ENCODE results near the gene TSPAN9. TPM values are rescaled to one million over a fixed set of nuclear protein-coding genes. Genes with fewer than 3 reads are reported as not detected.

TSPAN9 gene
- polyA plus RNA-seq, 3 donors, result 92.7 to 102 (median 95.0) TPM

DNA sequence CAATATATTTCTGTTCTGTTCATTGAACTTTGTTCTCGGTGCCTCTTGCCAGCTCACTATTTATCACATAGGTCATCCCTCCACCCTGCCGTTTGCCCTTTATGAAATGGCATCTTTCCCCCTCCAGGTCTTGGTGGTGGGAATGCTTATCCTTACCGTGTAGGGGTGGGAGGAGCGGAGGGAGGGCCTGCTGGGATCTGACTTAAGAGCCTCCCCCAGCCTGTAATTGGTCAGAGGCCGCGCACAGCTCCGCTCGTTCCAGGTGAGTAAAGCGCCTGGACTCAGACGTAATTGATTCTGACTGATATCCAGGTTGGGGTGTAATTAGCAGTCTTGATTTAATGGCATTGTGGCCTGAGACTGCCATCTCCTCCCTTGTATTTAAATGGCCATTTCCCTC, 185.3 kb downstream of the TSPAN9 start:
- DNase-seq (ENCODE audit: low read depth in 3 of 3, low spot score in 2 of 3), result no peak

DNA sequence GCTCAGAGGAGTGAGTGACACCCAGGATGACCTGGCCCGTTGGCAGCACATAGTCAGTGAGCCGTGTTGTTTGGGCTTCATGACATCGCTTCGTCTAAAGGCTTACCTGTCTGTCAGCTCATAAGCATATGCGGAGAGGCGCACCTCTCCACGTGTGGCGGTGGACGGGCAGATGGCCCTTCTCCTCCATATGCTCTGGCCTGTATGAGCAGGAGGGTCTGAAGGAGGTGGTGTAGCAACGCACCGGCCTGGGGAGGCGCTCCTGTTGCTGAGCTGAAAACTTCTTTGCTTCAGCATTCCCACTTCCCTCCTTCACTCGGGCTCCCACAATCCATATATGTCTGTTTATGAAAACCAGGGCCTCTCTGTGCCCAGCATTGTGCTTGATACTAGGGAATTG, 186.1 kb downstream of the TSPAN9 start:
- no peak for DNase-seq (ENCODE audit: low read depth in 3 of 3, low spot score in 2 of 3)

DNA sequence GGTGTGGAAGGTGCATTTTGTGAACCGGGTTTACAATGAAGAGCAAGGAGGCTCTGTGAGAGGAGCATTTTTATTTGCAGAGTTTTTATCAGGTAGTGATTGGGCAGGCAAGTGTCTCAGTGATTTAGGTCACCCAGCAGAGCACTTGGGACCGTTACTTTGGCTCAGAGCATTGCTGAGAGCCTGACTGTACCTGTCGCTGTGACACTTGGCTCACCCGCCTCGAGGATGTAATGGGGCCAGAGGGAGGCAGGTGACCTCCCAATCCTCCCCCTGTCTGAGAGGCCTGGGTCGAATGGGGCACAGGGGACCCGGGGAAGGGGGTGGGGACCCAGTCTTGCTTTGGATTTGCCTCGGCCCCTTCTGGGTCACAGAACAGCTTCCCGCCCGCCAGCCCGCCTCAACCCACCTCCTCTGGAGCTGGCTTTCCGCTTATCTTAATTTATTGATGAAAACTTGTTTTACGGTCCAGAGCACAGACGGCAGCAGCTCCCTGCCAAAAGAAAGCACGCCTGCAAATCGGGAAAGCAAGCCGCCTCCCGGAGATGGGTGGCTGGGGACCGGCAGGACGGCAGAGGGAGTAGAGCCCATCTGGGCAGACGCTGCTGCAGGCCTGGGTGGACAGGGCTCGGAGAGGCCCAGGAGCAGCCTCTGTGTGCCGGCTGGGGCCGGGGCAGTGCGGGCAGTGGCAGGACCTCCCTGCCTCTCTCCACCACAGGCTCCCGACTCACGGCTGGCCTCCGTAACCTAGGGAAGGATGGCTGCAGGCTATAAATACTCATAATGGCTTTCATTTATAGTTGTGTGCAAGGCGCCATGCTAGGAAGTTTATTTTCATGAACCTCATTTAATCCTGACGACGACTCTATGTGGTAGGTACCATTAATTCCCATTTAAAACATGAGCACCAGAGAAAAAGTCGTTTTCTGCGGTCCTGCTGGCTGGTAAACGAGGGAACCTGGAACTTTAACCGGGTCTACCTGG, 187.1 kb downstream of the TSPAN9 start:
- DNase-seq (ENCODE audit: low read depth in 3 of 3, low spot score in 2 of 3), result no peak

DNA sequence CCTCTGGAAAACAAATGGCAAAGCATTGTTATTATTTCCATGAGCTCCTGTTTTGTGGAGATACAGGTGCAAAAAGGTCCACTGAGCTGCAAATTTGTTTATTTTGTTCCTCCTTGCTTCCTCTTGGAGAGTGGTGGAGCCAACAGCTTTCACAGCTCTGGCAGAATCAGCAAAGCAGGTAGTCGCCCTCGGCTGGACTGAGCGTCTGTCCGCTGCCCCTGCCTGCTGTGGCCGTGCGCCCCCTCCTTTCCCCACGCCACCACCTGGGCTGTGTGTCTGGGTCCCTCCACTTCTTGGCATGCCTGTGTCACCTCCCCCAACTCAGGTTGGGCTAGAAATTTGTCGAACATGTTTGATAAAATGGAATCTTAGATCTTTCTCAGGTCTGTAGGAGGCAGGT, 188.2 kb downstream of the TSPAN9 start:
- no peak for DNase-seq (ENCODE audit: low read depth in 3 of 3, low spot score in 2 of 3)

DNA sequence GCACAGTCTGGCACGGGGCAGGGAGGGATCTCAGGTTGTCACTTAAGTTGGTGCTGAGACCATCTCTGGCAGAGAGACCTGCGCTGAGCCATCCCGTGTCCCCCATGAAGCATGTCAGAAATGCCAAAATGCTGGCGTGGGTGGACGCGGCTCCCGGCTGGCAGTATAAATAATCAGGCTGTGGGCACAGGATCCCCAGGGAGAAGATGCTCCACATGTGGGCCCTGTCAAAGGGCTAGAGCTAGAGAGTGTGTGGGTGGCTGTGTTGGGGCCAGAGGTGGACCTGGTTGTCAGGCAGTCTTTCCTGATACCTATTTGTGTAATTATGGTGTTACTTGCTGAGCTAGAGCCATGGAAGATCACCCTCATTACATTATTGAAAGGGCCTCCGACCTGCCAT, 189.5 kb downstream of the TSPAN9 start:
- no peak for DNase-seq (ENCODE audit: low read depth in 3 of 3, low spot score in 2 of 3)

DNA sequence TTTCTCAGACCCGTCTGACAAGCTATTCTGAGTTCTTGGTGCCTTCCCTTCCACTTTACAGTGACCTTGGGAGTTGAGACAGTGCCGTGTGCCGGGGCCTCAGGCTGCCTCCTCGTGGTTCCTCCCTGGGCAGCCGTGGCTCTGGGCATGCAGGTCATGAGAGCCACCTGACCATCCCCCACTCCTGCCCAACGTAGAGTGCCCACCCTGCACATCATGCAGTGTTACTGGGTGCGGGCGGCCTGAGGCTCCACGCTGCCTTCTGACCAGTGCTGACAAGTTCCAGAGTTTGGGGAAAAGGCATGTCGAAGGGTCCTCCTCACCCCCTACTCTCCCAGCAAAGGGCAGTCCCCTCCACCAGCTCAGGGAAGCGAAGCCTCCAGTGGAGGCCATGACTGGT, 190.5 kb downstream of the TSPAN9 start:
- no peak for DNase-seq (ENCODE audit: low read depth in 3 of 3, low spot score in 2 of 3)

DNA sequence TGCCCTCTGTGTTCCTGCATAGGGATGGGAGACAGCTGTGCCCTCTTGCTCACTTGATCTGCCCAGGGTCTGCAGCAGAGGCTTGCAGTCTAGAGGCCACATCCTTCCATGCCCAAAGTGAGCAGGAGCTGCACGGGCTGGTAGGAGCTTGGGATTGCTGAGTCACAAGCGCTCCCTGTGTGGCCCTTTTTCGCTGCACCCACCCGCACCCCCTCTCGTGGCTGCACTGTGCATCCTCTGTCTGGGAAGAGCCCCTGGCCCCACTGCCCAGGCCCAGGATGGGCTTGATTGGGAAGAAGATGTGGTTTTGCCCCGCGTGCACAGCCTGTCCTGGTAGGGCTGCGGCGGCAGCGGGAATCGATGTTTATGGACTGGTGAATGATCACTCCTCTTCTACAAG, 192.4 kb downstream of the TSPAN9 start:
- DNase-seq (ENCODE audit: low read depth in 3 of 3, low spot score in 2 of 3), result no peak

DNA sequence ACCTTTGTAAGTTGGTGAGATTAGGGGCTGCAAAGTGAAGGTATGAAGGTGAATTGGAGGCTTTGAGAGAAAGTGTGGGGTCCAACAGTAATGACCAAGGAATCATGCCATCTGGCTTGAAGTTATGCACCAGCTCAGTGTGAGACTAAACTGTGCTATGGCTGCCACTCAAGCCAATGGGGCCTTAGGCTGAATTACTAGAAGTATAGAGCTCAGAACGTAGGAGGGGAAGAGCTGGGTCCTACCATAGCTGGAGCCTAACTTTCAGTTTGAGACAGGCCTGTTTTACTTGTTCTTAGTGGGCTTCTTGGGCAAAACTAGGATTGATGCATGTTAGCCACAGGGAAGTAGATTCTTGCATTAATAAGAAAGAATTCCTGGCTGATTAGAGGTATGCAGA, 194.0 kb downstream of the TSPAN9 start:
- DNase-seq (ENCODE audit: low read depth in 3 of 3, low spot score in 2 of 3), result no peak

DNA sequence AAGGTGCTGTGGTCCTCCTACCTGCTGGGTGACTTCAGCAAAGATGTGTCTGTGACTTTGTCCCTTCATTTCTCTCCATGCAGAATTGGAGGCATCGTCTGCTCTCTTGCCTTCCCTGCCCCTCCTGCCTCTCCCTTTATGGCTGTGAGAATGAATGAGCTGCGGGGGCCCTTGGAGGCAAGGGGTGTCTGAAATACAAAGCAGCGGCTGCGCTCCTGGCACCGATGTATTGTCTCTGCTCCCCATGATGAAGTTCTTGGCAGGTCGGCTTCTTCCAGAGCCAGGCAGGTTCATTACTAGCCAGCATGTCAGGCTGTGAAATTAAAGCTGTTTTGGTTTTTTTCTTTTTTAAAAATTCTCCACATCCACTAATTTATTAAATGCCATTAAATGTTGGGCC, 194.5 kb downstream of the TSPAN9 start:
- no peak for DNase-seq (ENCODE audit: low read depth in 3 of 3, low spot score in 2 of 3)

DNA sequence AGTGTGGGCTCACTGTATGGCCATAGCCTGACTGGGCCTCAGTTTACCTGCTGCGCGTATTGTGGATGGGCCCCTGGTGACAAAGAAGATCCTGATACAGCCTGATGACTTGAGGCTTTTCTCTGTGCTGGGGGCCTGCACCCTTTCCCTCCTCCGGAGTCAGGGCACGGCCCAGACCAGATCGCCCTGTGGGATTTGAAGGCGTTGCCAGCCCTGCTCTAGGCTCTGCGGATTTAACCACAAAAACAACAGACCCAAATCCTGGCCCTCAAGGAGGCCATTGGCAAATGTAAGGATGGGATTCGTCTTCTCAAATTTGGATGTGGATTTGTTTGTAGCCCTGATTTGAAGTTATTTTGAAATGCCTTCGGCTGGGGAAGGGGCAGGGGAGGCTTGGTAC, 195.8 kb downstream of the TSPAN9 start:
- no peak for DNase-seq (ENCODE audit: low read depth in 3 of 3, low spot score in 2 of 3)

DNA sequence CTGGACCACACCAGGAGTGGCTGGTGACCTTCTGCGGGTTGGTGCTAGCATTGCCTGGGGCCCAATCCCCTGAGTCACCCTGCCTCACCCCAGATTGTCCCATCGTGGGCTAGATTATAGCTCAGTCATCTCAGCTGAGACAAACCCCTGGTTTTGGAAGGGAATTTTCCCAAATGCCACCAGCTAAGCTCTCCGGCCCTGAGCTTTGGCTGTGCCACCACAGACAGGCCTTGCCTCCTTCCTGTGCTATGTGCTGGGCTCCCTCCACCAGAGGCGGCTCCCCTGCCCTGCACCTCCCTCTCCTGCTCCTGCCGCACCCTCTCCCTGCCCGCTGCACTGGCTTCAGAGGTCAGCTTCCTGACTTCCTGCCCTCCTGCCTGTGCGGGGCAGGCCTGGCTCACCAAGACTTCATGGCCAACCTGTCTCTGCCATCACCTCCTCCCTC, 196.3 kb downstream of the TSPAN9 start:
- DNase-seq (ENCODE audit: low read depth in 3 of 3, low spot score in 2 of 3), result no peak

DNA sequence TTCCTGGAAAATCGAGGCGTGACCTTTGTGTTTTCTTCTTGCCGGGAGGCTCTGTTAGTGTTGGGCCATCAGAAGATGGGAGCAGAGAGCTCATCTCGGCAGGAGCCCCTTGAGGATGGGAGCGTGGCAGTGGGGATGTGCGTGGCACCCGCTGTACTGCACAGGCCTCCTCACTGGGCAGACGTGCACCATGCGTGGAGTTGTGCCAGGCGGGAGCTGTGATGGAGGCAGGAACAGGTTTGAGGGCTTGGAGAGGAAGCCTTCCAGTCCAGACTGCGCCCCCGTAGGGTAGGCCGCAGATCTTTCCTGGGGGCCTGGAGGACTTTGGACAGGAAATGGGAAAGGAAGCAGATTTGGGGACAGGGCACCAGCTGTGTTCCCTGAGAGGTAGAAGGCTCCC, 197.5 kb downstream of the TSPAN9 start:
- DNase-seq (ENCODE audit: low read depth in 3 of 3, low spot score in 2 of 3), result no peak

DNA sequence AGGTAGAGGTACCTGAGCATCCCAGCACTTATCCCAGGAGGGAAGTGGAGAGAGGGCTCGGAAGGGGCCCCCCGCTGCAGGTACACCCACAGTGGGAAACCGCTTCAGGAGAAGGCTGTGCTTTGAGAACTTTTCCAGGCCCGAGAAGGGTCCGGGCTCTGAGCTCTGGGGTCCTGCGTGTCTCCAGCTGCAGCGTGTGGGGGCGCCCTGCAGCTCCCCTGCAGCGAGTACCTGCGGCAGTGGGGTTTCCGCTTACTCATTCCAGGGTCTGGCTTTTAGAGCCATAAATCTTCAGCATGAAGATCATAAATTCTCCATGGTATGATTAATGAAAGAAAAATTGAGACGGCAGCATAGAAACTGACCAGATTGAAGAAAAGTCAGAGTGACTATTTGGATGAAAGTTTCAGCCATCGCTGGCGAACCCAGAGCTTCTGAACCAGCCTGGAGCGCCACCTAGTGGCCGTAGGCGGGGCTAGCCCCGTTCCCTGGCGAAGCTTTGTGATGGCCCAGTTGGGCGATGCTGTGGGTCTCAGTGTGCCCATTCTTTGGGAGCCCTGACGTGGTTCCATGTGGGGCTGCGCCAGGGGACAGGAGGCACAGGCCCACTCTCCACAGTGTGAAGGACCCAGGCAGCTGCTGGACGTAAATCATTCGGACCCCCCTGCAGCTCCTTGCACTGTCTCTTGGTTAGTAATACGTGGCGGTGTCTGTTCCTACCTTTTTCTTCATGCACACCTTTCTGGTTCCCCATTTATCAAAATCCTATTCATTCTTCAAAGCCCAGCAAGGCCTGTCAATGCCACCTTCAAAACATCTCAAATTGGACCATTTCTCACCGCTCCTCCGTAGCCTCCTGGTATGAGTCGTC, 198.2 kb downstream of the TSPAN9 start:
- peak in 1 of 3 donors; percentile 58 for DNase-seq (ENCODE audit: low read depth in 3 of 3, low spot score in 2 of 3)

DNA sequence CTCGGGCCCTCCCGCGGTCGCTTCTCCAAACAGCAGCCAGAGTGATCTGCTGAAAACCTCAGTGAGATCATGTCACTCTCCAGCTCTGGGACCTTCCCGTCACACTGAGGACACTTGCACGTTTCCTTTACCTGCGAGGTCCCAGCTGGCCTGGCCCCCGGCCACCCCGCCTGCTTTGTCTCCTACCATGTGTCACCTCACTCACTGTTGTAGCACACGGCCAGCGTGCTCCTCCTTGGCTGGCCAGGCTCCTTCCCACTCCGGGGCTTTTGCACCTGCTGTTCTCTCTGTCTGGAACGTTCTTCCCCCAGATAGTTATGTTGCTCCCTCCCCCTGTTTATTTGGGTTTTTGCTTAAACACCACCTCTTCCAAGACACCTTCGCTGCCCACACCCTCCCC, 199.0 kb downstream of the TSPAN9 start:
- no peak for DNase-seq (ENCODE audit: low read depth in 3 of 3, low spot score in 2 of 3)

DNA sequence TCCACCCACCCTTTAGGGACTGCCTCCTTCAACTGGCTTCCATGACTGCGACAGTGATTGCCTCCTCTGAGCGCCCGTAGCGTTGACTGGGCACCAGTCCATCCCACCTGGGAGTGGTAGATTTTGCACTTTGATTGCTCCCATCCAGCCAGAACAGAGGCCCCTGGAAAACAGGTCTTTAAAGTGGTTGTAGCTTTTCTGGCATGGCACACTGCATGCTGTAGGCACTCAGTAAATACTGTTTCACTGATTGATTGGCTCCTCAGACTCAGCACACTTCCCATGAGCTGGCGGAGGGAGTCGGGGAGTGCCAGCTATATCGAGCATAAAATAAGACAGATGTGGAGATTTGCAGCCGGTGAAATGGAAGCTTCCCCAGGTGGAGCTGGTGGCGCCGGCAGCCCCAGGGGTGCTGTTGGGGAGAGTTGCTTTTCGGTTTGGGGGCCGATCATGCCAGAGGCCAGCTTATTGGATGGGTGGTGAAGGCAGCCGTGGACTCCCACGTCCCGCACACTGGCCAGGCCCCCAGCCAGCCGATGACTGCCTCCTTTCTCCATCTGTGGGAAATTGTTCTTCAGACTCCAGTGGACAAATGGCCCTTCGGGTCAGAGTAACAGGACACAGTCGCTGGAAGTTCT, 200.2 kb downstream of the TSPAN9 start:
- no peak for DNase-seq (ENCODE audit: low read depth in 3 of 3, low spot score in 2 of 3)

DNA sequence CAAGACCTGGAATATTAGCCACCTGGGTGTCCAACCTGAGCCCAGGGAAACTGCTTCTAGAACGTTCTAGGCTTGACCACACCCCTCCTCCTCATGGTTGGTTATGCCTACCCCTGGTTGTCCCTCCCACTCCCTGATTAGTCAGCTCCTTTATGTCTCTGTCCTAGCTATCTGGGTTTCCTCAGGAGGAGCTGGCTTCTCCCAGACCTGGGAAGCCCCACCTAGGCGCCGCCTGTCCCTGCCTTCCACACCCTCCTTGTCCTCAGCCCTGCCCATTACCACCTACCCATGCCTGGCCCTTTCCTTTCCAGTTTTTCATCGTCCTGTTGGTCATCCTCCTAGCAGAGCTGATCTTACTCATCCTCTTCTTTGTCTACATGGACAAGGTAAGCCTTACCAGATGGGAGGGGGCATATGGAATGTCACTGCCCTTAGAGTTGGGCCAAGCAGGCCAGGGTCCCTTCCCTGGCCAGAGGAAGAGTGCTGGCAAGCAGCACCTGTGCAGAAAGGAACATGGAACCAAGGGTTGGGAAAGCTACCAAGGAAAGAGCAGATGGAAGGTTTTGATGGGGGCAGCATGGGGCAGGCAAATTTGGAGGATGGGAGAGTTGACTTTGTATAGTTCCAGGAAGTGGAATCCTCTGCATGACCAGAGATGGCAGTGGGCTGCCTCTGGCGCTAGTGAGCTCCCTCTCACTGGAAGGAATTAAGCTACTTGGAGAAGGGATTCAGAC, 201.7 kb downstream of the TSPAN9 start:
- DNase-seq (ENCODE audit: low read depth in 3 of 3, low spot score in 2 of 3), result no peak

DNA sequence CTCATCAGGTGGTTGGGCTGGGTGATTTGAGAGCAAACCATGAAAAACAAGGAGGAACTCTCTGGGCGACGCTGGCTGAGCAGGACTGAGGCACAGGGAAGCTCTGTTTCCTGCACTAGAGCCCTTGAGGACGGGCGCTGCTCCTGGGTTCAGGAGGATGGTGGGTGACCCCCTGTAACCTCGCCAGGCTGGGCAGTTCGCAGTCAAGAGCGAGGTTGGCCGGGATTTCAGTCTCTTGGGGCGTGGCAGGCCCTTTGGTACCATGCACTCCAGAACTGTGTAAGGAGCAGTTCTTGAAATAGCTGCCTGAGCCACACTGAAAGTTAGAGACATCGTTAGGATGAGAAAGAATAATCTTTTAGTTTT, 202.2 kb downstream of the TSPAN9 start:
- DNase-seq (ENCODE audit: low read depth in 3 of 3, low spot score in 2 of 3), result no peak

DNA sequence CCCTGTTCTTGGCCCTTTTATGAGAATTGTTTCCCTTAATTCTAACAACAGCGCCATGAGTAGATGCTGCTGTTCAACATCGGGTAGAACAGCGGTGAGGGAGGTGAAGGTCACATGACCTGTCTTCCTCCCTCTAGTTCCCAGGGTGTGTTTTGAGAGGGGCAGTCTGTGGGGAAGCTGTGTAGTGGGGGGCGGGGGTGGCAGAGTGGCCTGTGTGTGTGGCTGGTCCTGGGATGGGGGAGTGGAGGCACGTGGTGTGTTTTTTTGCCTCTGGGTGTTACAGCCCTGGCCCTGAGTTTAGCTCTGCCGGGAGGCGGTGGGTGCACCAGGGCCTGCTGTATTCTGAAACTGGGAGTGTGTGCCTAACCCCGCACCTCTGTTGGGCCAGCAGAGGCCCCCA, 202.7 kb downstream of the TSPAN9 start:
- no peak for DNase-seq (ENCODE audit: low read depth in 3 of 3, low spot score in 2 of 3)

DNA sequence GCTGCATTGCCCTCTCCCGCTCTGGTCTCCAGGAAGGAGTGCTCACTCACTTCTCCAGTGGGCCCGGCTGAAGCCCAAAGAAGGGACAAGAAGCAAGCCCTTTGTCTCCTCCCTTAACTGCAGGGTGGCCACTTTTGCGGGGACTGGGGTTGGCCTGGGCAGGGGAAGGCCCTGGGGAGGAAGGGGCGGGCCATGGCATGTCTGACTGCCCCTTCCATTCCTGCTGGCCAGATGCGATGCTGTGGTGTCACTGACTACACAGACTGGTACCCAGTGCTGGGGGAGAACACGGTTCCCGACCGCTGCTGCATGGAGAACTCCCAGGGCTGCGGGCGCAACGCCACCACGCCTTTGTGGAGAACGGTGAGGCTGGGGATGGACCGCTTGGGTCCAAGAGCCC, 203.8 kb downstream of the TSPAN9 start:
- DNase-seq (ENCODE audit: low read depth in 3 of 3, low spot score in 2 of 3), result no peak

DNA sequence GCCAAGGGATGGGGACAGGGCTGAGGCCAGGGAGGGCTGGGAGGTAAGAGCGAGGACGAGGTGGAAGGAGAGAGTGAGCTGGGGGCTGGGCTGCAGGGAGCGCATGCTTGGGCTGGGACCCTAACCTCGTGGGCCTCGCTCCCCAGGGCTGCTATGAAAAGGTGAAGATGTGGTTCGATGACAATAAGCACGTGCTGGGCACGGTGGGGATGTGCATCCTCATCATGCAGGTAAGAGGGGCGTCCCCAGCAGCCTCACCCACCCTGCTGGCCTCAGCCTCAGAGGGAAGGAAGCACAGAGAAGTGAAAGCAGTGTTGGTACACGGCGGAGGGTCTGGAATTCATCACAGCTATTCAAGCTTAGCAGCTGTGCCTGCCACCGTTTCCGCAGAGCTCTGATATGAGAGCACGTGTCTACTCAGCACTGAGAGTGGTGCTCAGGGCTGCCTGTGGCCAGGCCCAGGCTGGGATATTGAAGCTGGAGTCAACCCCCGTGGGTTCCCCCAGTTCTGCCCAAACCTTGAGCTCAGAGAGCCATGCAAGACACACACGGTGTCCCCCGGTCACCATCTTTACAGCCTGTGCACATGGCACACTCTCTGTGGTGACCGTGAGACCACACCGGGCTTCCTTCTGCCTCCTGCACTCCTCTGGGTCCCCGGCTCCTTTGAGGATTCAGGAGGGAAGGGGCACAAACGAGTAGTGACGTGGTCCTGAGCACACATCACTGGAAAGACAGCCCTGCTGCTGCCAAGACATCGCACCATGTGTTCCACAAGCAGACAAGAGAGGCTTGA, 204.6 kb downstream of the TSPAN9 start:
- DNase-seq (ENCODE audit: low read depth in 3 of 3, low spot score in 2 of 3), result no peak

All from right renal cortex interstitium (tissue), 3 donors.